OCI-LY3 (cell line): ENCODE results near the gene PID1.

ENCODE experiments used
- H2AFZ ChIP-seq: fragments of 200-600, 300-600 bp; shearing (Covaris generic); 2 replicates; pipeline ENCODE4 v1.6.0; 2014; ENCODE audit warnings: antibody characterized with exemption, low read depth, low read length
- H3K27ac ChIP-seq: fragments of 200-600, 300-600 bp; sonication (generic); 2 replicates; pipeline ENCODE4 v1.5.1; 2014; ENCODE audit warnings: mild to moderate bottlenecking, low read length, moderate library complexity, mixed read lengths
- H3K27me3 ChIP-seq: fragments of 200-600, 300-600 bp; sonication (generic); 2 replicates; pipeline ENCODE4 v1.6.1; 2014; ENCODE audit warnings: low read depth, low read length, mixed read lengths
- H3K36me3 ChIP-seq: fragments of 200-600, 300-600 bp; sonication (generic); replicated peaks from 2 replicates; pipeline ENCODE3; 2014; ENCODE audit warnings: low read depth, low read length, mixed read lengths
- H3K4me1 ChIP-seq: fragments of 300-600, 200-600 bp; sonication (generic); 2 replicates; pipeline ENCODE4 v1.6.1; 2014; ENCODE audit warnings: low read length, mixed read lengths
- H3K4me2 ChIP-seq: fragments of 200-600, 300-600 bp; sonication (generic); 2 replicates; pipeline ENCODE4 v1.6.1; 2014; ENCODE audit warnings: low read length, mixed read lengths
- H3K4me3 ChIP-seq: fragments of 300-600, 200-600 bp; sonication (generic); 2 replicates; pipeline ENCODE4 v1.5.1; 2014; ENCODE audit warnings: antibody characterized with exemption, mild to moderate bottlenecking, low read length, moderate library complexity
- H3K79me2 ChIP-seq: fragments of 300-600, 200-600 bp; shearing (Covaris generic); 2 replicates; pipeline ENCODE4 v1.6.1; 2014; ENCODE audit warnings: mild to moderate bottlenecking, low read length, mixed read lengths
- H3K9ac ChIP-seq: fragments of 300-600, 200-600 bp; shearing (Covaris generic); 2 replicates; pipeline ENCODE4 v1.6.0; 2014; ENCODE audit warnings: mild to moderate bottlenecking, low read length, moderate library complexity
- H3K9me3 ChIP-seq: fragments of 200-600, 300-600 bp; shearing (Covaris generic); 2 replicates; pipeline ENCODE4 v1.6.1; 2014; ENCODE audit warnings: low read length, mixed read lengths; ENCODE audit not compliant: insufficient read depth
- H4K20me1 ChIP-seq: fragments of 200-600, 300-600 bp; sonication (generic); 2 replicates; pipeline ENCODE4 v1.6.1; 2016; ENCODE audit warnings: low read length, mixed read lengths; ENCODE audit not compliant: insufficient read depth
- EZH2phosphoT487 ChIP-seq: fragments of 200-600 bp; shearing (Covaris generic); IDR thresholded peaks from 2 replicates; pipeline ENCODE4 v1.6.1; 2018; ENCODE audit warnings: antibody characterized with exemption, mixed run types, low read depth
- TF ChIP-seq, protein P1 (sequence below): fragments of 200-600, 300-600 bp; sonication (generic); IDR thresholded peaks from 2 replicates; pipeline ENCODE4 v1.5.1; 2014; ENCODE audit warnings: antibody characterized with exemption, low read length, low read depth

The PID1 gene

DNA sequence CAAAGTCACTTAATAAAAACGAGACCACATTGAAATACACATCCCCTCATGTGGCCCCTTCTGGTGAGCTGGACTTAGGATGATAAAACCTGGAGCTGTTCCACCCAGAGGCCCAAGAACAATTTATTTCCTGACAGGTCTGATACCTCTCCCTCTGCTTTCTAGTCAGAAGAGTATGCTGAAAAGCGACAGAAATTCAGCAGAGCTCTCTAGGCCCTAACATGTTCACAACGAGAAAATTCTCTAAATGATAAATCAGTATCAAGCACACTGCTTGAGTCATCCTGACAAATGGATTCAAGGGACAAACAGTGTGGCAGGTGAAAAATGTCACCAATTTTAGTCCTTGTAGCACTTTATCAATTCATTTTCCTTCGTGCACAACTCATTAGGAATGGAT lies 233.5 kb downstream of the PID1 start:
- no peak overlapping the region for H3K27ac ChIP-seq
- no peak overlapping the region for H2AFZ ChIP-seq
- no peaks in the 10 kb centered on the region for H3K79me2 ChIP-seq
- H3K4me3 ChIP-seq = no peak overlapping the region
- no peaks in the 10 kb centered on the region for H3K36me3 ChIP-seq
- no peaks in the 10 kb centered on the region for H3K27me3 ChIP-seq
- no peaks in the 10 kb centered on the region for H3K9me3 ChIP-seq
- H4K20me1 ChIP-seq = no peaks in the 10 kb centered on the region
- H3K4me1 ChIP-seq = no peaks in the 10 kb centered on the region
- H3K4me2 ChIP-seq = no peak overlapping the region
- TF ChIP-seq, protein P1, sequence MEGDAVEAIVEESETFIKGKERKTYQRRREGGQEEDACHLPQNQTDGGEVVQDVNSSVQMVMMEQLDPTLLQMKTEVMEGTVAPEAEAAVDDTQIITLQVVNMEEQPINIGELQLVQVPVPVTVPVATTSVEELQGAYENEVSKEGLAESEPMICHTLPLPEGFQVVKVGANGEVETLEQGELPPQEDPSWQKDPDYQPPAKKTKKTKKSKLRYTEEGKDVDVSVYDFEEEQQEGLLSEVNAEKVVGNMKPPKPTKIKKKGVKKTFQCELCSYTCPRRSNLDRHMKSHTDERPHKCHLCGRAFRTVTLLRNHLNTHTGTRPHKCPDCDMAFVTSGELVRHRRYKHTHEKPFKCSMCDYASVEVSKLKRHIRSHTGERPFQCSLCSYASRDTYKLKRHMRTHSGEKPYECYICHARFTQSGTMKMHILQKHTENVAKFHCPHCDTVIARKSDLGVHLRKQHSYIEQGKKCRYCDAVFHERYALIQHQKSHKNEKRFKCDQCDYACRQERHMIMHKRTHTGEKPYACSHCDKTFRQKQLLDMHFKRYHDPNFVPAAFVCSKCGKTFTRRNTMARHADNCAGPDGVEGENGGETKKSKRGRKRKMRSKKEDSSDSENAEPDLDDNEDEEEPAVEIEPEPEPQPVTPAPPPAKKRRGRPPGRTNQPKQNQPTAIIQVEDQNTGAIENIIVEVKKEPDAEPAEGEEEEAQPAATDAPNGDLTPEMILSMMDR = no peak
- no peak for TF ChIP-seq EZH2phosphoT487
- no peak overlapping the region for H3K9ac ChIP-seq

DNA sequence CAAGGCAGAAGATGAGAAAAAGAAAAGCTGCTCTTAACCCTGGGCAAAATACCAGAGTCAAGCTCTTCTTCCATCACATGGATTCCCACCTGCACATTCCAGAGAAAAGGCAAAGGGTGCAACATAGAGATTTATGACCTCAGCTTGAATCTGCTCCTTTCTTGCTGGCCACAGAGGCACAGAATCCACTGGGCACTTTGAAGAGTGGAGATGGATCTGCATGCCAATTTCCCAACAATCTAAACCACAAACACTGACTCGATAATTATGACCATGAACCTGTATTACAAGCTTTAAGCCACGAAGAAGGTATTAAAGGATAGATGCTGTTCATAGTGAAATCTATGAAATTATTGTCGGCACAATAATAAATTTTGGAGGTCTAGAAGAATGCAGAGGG lies 237.3 kb downstream of the PID1 start:
- Histone ChIP-seq H3K9ac (no peak overlapping the region), H3K4me3 (no peak overlapping the region), H3K27ac (no peak overlapping the region), H2AFZ (no peak overlapping the region), H3K27me3 (no peaks in the 10 kb centered on the region), H3K4me2 (no peak overlapping the region), H3K79me2 (no peaks in the 10 kb centered on the region), H3K9me3 (no peaks in the 10 kb centered on the region), H4K20me1 (no peaks in the 10 kb centered on the region), H3K4me1 (no peaks in the 10 kb centered on the region), H3K36me3 (no peaks in the 10 kb centered on the region)
- no peak for TF ChIP-seq EZH2phosphoT487
- TF ChIP-seq, protein P1 = no peak

DNA sequence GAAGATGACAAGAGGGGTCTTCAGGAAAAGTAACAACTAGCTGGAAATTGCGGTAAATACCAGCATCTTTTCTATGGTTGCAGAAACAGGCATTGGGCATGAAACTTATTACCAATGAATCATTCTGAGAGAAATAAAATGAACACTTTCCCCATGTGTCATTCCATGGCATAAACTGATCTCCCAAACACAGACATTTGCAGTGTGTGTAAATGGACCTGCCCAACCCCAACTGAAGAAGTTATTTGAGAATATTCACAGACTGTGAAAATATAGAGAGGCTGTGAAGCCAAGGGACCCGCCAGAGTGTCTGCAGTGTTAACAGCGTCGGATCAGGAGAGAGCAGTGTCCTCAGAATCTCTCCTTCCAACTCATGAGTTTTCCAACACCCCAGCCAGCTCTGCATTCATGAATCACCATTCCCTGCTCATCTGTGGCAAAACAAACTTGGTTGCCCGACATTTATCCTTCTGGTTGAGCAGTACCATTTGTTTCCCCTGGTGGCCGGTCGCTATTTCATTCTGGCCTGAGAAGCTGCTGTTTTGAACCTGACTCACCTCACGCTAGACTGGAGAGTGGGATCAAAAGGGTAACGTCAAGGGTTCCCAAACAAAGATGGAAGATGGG lies 238.4 kb downstream of the PID1 start:
- Histone ChIP-seq H4K20me1 (no peaks in the 10 kb centered on the region), H3K27me3 (no peaks in the 10 kb centered on the region), H3K9me3 (no peaks in the 10 kb centered on the region), H3K79me2 (no peaks in the 10 kb centered on the region), H3K4me3 (no peak overlapping the region), H3K36me3 (no peaks in the 10 kb centered on the region), H3K27ac (no peak overlapping the region), H3K9ac (no peak overlapping the region), H3K4me2 (no peak overlapping the region), H2AFZ (no peak overlapping the region), H3K4me1 (no peaks in the 10 kb centered on the region)
- TF ChIP-seq EZH2phosphoT487 = no peak
- TF ChIP-seq, protein P1 = no peak

DNA sequence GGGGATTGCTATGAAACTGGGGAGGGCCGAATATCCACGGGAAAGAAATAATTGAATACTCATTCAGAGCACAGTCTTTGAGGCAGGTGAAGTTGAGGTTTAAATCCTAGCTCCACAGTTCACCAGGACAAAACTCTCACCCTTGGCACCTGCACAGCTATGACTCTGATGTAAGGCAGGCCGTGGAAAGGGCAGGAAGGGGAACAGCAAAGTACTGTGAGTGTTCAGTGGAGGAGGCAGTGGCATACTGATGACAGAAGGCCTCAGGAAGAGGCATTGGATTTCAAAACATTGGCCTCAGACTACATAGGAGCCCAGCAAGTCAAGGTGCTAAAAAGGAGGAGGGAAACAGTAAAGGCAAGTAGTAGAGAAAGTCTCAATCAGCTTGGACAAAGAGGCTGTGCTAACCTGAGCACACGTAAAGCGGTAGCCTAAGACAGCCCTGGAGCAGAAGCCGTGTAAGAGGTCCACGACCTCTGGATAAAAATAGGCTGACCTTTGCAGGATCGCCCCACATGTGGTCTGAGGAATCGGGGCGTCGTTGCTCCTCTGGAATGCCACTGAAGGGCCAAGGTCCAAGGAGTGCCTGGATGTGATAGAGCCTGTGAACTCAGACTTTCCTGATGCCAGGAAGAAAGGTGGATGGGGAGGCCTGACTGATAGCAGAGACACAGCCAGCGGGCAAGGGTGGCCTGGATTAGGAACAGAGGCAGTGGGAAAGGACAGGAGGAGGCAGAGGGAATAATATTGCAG lies 243.6 kb downstream of the PID1 start:
- no peak for TF ChIP-seq EZH2phosphoT487
- TF ChIP-seq, protein P1 = no peak
- no peak overlapping the region for H3K27ac ChIP-seq

More for the DNA sequence above, 243.6 kb downstream of the PID1 start:
- H3K9me3 ChIP-seq = no peaks in the 10 kb centered on the region
- no peak overlapping the region for H3K4me2 ChIP-seq
- no peaks in the 10 kb centered on the region for H3K27me3 ChIP-seq
- H3K9ac ChIP-seq = no peak overlapping the region
- H3K79me2 ChIP-seq = no peaks in the 10 kb centered on the region
- H3K4me1 ChIP-seq = no peaks in the 10 kb centered on the region
- H4K20me1 ChIP-seq = no peaks in the 10 kb centered on the region
- H3K36me3 ChIP-seq = no peaks in the 10 kb centered on the region
- H3K4me3 ChIP-seq = no peak overlapping the region
- no peak overlapping the region for H2AFZ ChIP-seq
